GM12873 (cell line): ENCODE results near the gene DMRTB1.

Experiments
- TF ChIP-seq, protein P1 (sequence below): IDR thresholded peaks from 2 replicates; pipeline ENCODE4 v1.5.1; 2012; ENCODE audit warnings: low read depth, mild to moderate bottlenecking, moderate library complexity, low read length, control low read depth; ENCODE audit not compliant: insufficient read depth; ENCODE audit errors: missing control alignments

DMRTB1 gene

DNA sequence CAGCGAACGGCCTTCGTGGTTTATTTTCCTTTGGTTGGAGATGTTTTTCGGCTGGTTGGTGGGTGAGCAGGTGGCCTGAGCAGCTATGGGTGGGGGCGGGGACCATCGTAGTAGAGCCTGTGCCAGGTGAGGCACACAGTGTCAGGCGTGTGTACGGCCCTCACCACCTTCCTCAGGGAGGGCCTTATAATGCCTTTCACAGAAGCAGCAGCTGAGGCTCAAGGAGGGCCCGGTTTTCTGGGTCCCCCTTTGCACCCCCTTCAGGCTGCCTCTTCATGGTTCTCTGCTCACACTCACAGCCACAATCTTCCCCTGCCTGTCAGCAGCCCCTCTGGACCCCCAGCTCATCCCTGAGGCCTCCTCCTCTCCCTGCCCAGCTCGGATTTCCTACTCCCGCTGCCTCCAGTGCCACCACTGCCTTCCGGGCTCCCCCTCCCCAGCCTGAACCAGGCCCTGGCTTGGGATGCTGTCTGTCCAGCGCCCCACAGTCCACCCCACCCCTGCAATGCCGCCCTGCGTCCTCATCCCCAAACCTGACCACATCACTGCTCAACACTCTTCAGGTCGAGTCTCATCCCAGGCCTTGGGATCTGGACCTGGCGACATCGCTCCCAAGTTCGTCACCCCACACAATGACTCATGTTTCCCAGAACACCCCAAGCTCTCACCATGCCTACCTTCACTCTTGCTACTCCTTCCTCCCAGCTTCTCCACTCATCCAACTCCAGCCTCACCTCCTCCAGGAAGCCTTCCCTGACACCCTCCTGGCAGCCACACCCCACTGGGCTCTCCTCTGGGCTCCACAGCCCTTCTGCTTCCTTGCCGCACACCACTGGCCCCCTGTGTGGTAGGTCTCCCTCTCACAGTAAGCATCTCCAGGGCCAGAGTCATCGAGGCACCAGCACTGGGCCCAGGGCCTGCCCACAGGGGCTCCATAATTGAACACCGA is 53.9 kb downstream of the DMRTB1 start:
- TF ChIP-seq, protein P1, sequence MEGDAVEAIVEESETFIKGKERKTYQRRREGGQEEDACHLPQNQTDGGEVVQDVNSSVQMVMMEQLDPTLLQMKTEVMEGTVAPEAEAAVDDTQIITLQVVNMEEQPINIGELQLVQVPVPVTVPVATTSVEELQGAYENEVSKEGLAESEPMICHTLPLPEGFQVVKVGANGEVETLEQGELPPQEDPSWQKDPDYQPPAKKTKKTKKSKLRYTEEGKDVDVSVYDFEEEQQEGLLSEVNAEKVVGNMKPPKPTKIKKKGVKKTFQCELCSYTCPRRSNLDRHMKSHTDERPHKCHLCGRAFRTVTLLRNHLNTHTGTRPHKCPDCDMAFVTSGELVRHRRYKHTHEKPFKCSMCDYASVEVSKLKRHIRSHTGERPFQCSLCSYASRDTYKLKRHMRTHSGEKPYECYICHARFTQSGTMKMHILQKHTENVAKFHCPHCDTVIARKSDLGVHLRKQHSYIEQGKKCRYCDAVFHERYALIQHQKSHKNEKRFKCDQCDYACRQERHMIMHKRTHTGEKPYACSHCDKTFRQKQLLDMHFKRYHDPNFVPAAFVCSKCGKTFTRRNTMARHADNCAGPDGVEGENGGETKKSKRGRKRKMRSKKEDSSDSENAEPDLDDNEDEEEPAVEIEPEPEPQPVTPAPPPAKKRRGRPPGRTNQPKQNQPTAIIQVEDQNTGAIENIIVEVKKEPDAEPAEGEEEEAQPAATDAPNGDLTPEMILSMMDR = no peak

DNA sequence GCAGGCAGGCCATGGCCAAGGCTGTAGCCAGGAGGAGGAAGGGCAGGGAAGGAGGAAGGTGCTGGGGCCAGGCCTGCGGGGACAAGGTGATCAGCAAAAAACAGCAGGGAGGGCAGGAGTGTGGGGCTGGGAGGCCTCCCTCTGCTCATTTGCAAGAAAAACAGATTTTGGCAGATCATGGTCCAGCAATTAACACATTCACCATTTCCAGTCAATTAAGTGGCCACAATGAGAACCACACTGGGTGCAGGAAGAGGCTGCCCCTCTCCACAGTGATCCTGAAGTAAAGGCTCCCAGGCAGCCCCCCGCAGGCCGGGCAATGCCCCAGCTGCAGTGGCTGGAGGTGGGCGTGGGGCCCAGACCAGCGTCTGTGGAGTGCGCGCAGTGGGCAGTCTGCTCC is 54.6 kb downstream of the DMRTB1 start:
- TF ChIP-seq, protein P1 = no peak

DNA sequence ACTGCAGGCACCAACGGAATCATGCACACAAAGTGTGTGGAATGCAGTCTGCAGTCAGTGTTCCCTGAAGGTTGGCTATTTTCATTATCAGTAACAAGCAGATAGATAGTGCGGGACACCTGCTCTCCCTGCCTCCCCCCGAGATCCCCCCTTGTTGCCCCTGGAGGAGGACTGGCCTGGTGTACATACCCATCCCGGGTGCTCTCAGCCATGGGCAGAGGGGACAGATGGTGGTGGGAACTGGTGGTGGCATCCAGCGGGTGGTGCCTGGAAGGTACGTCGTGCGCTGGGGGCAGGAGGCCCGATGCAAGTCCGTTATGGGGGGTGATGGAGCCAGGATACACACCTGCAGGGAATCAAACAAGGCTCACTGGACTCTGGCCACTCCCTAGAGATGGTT is 55.2 kb downstream of the DMRTB1 start:
- TF ChIP-seq, protein P1 = no peak

DNA sequence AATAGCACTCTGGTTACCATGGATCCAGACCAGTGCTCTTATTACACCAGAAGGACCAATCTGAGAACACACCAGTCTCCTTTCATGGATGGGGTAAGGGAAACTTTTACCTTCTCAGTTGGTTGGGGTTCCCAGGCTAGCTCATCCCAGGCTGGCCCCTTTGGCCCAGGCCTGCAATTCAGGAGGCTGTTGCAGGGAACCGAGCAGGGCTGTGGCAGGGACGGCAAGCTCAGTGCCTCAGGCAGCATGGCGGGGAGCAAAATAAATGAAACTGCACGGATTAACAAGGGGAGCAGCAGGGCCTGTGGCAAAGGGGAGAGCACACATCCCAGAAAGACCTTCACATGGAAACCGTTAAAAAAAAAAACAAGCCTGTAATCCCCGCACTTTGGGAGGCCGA is 57.0 kb downstream of the DMRTB1 start:
- TF ChIP-seq, protein P1 = no peak
